Ishikawa (cell line): ENCODE data around the gene HRAS.

Experiments
- CEBPB ChIP-seq: IDR thresholded peaks from 2 replicates; pipeline ENCODE4 v1.6.1; 2012
- CREB1 ChIP-seq: IDR thresholded peaks from 2 replicates; pipeline ENCODE4 v1.6.1; 2012; ENCODE audit warnings: low read depth
- EGR1 ChIP-seq: IDR thresholded peaks from 2 replicates; pipeline ENCODE4 v1.6.1; 2012
- EP300 ChIP-seq: IDR thresholded peaks from 2 replicates; pipeline ENCODE4 v1.6.1; 2012; ENCODE audit warnings: borderline replicate concordance
- FOXM1 ChIP-seq: IDR thresholded peaks from 2 replicates; pipeline ENCODE4 v1.6.1; 2012; ENCODE audit warnings: low read depth, borderline replicate concordance
- MAX ChIP-seq: IDR thresholded peaks from 2 replicates; pipeline ENCODE4 v1.6.1; 2012
- NFIC ChIP-seq: IDR thresholded peaks from 2 replicates; pipeline ENCODE4 v1.6.1; 2012
- RAD21 ChIP-seq: IDR thresholded peaks from 2 replicates; pipeline ENCODE4 v1.6.1; 2012; ENCODE audit warnings: low read depth
- REST ChIP-seq: IDR thresholded peaks from 2 replicates; pipeline ENCODE4 v1.6.1; 2012; ENCODE audit warnings: low read depth, mild to moderate bottlenecking
- YY1 ChIP-seq: IDR thresholded peaks from 2 replicates; pipeline ENCODE4 v1.6.1; 2012; ENCODE audit warnings: low read depth

GRCh38 chr11:544817-545166, 9.4 kb upstream of the HRAS start:
- TF ChIP-seq RAD21 (no peak), EGR1 (no peak), CEBPB (no peak), MAX (no peak), CREB1 (no peak), REST (no peak), EP300 (no peak), FOXM1 (no peak), YY1 (no peak), NFIC (no peak)
